Spleen (tissue), 13 donors: ENCODE measurements around the gene RRAS2. TPM values are rescaled to one million over a fixed set of nuclear protein-coding genes. Genes with fewer than 3 reads are reported as not detected.
"Not testable (repeated sequence)": the region's sequence is repeated elsewhere in the genome, so short reads cannot be mapped to it uniquely, and the experiment has no call there.

Experiments used
- DNase-seq: peaks from one replicate; pipeline ENCODE4 v3.0.0-alpha.2; 2020
- H3K27ac ChIP-seq, 8 donors: fragments of 200-600 bp; sonication (generic) in 7 of 8; 1 replicate in 4 of 8; 2 replicates in 4 of 8; pipeline versions ENCODE4 v1.5.0 to v1.8.0; 2016 to 2021; ENCODE audit warnings: inconsistent platforms in 4 of 8, mild to moderate bottlenecking in 4 of 8, moderate library complexity in 1 of 8
- H3K27me3 ChIP-seq, 7 donors: fragments of 200-600 bp; sonication (generic) in 6 of 7; replicated peaks in 1 of 7; 1 replicate in 4 of 7; 2 replicates in 3 of 7; pipeline versions ENCODE4 v1.5.0 to v1.8.0; 2016 to 2021; ENCODE audit warnings: inconsistent platforms in 3 of 7, mild to moderate bottlenecking in 1 of 7
- H3K36me3 ChIP-seq, 6 donors: fragments of 200-600 bp; sonication (generic) in 5 of 6; 1 replicate in 4 of 6; 2 replicates in 2 of 6; pipeline versions ENCODE4 v1.5.0 to v1.8.0; 2016 to 2021; ENCODE audit warnings: inconsistent platforms in 2 of 6
- H3K4me1 ChIP-seq, 6 donors: fragments of 200-600 bp; sonication (generic) in 5 of 6; 1 replicate in 3 of 6; 2 replicates in 3 of 6; pipeline versions ENCODE4 v1.5.0 to v1.8.0; 2016 to 2021; ENCODE audit warnings: inconsistent platforms in 3 of 6
- H3K4me3 ChIP-seq, 8 donors: fragments of 200-600 bp; sonication (generic) in 7 of 8; 1 replicate in 4 of 8; 2 replicates in 4 of 8; pipeline versions ENCODE4 v1.5.0 to v1.8.0; 2016 to 2021; ENCODE audit warnings: inconsistent platforms in 4 of 8, mild to moderate bottlenecking in 4 of 8, moderate library complexity in 2 of 8
- H3K9me3 ChIP-seq, 8 donors: fragments of 200-600 bp; sonication (generic) in 7 of 8; 1 replicate in 4 of 8; 2 replicates in 4 of 8; pipeline versions ENCODE4 v1.5.0 to v1.8.0; 2016 to 2021; ENCODE audit warnings: inconsistent platforms in 4 of 8
- POLR2A ChIP-seq, 3 donors: fragments of 450-650 bp; IDR thresholded peaks; one replicate each; pipeline ENCODE4 v1.5.1; 2017; ENCODE audit warnings: antibody characterized with exemption in 3 of 3, mild to moderate bottlenecking in 1 of 3
- POLR2AphosphoS5 ChIP-seq, 3 donors: sonication (generic); formaldehyde crosslinking; IDR thresholded peaks; one replicate each; pipeline ENCODE4 v1.5.1; 2017; ENCODE audit warnings: antibody characterized with exemption in 3 of 3
- WGBS, 5 donors: extraction: QIAGEN DNeasy Blood & Tissue Kit in 3 of 5; methylation state at CpG; one replicate each; pipeline versions ENCODE4 v1.1.5 to v1.1.7; 2013 to 2018; 5-methylcytosine and 5-hydroxymethylcytosine counted together
- intact Hi-C: fragments of 100-400 bp; cut with DNase I; formaldehyde crosslinking; loops from one replicate; pipeline ENCODE4 v1.15.0; 2023; ENCODE audit warnings: low total_unique reads
- long read RNA-seq, 2 donors: transcript quantifications; one replicate each; lab custom pipeline, GENCODE V29; 2026
- polyA plus RNA-seq, 3 donors: library from polyadenylated mRNA; stranded (reverse); fragments of 200-250 nt; gene quantifications; one replicate each; pipeline ENCODE4 v1.2.1, GENCODE V29; 2013
- total RNA-seq, 7 donors: library from RNA; depleted of rRNA in 3 of 7; stranded (reverse); fragments of >200 nt in 3 of 7; fragmentation: NEBNext Ultra II Directional in 4 of 7; extraction: Animal tissue kit (Norgen Biotek cat#: 25700) in 4 of 7; gene quantifications; one replicate each; pipeline versions ENCODE4 v1.1.0 to v1.2.1, GENCODE V29; 2016 to 2021
- TF ChIP-seq, protein P1 (sequence below), 11 experiments: fragments of 200-600 bp in 7 of 11; fragments of 450-650 bp in 4 of 11; sonication (generic) in 4 of 11; IDR thresholded peaks in 8 of 11; conservative IDR thresholded peaks in 3 of 11; 1 replicate in 7 of 11; 2 replicates in 4 of 11; pipeline versions ENCODE4 v1.4.0 to v1.8.0; 2016 to 2021; ENCODE audit warnings: antibody characterized with exemption in 11 of 11, inconsistent platforms in 4 of 11, mild to moderate bottlenecking in 1 of 11
- donor health status: healthy with polysubstance abuse.
- donor health status: DM: no; HTN: no; CAD: no; lungs with moderate emphysema.
- donor health status: DM: no; HTN: no; CAD: no.
- donor health status: Bipolar disorder and iron deficiency.
- donor health status: healthy.
- donor health status: DM: no; HTN: no; CAD: no.
- donor health status: DM: yes; HTN: yes; CAD: no.

The RRAS2 gene
- total RNA-seq, result 10 to 100 TPM; 28.8 to 45.8 (median 42.0) TPM
- polyA plus RNA-seq, result 10 to 100 TPM; 23.7 to 31.2 (median 27.9) TPM
- long read RNA-seq, donor 1, transcript RRAS2-201 (6 exons, 1,516 nt), result major isoform, 8 of 8 reads
- long read RNA-seq, donor 1, partial matches to known transcripts, result 0 of 8 reads
- long read RNA-seq, donor 1, other reads (novel, unspliced or antisense), result 0 of 8 reads
- long read RNA-seq, donor 2, transcript RRAS2-201 (6 exons, 1,516 nt), result major isoform, 6 of 6 reads
- long read RNA-seq, donor 2, partial matches to known transcripts, result 0 of 6 reads
- long read RNA-seq, donor 2, other reads (novel, unspliced or antisense), result 0 of 6 reads

DNA sequence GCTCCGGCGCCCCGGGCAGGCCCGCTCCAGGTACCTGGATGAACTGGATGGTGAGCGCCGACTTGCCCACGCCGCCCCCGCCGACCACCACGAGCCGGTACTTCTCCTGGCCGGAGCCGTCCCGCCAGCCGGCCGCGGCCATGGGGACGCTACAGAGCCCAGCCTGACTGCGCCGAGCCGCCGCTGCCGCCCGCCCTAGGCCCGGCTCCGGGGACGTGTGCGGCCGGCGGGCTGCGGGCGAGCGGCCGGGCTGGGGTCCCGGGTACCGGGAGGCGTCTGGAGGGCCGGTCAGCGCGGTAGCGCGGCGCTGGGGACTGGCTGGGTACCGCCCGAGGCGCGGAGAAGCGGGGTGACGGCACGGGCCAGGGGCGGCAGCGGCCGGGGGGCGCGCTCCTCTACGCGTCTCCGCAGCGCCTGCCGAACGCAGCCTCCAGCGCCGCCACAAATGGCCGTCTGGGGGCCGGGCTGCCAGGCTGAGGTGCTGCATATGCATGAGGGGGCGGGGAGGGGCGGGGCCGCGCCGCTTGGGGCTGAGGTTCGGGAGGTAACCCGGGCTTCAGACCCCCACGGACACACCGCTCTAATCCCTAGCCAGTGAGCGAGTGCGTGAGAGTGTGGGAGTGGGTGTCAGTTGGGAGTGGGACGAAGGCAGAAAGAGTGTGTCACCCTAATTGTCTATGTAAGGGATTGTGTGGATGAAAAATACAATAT lies at the start of gene RRAS2:
RRAS2 (minus strand) TSS at position 455 of the 711 bp plus-strand sequence; CDS start at position 142, 313 bp downstream.
- intact Hi-C loops, result no loop called here
- peak; percentile 94 for DNase-seq
- TF ChIP-seq POLR2AphosphoS5 (IDR thresholded peaks at IDR 0.05) (peak; percentile 95 to 96 (median 95)), POLR2A (IDR thresholded peaks at IDR 0.05) (peak in 1 of 3 donors; percentile 80)
- TF ChIP-seq, protein P1, sequence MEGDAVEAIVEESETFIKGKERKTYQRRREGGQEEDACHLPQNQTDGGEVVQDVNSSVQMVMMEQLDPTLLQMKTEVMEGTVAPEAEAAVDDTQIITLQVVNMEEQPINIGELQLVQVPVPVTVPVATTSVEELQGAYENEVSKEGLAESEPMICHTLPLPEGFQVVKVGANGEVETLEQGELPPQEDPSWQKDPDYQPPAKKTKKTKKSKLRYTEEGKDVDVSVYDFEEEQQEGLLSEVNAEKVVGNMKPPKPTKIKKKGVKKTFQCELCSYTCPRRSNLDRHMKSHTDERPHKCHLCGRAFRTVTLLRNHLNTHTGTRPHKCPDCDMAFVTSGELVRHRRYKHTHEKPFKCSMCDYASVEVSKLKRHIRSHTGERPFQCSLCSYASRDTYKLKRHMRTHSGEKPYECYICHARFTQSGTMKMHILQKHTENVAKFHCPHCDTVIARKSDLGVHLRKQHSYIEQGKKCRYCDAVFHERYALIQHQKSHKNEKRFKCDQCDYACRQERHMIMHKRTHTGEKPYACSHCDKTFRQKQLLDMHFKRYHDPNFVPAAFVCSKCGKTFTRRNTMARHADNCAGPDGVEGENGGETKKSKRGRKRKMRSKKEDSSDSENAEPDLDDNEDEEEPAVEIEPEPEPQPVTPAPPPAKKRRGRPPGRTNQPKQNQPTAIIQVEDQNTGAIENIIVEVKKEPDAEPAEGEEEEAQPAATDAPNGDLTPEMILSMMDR (IDR thresholded peaks at IDR 0.05 in 8 of 11, conservative IDR thresholded peaks at IDR 0.05 in 3 of 11), result peak in 5 of 11 experiments; percentile 9 to 26 (median 19)
- Histone ChIP-seq H3K27ac (peak within 1 kb of the TSS; percentile 68 to 93 (median 90)), H3K4me1 (peaks cover 7 to 54% (median 37%) of the 10 kb centered on the region in 6 donors), H3K36me3 (no peaks in the 10 kb centered on the region), H3K27me3 (peaks cover 0 to 24% (median 3%) of the 10 kb centered on the region in 7 donors), H3K4me3 (peak within 1 kb of the TSS; percentile 67 to 80 (median 74)), H3K9me3 (no peaks in the 10 kb centered on the region)
- WGBS, 5 donors, result 0 to 1% (median 1%) methylated on average over 42 to 78 of the region's 78 CpGs

GRCh38 chr11:14408612-14409011 lies 49.6 kb upstream of the RRAS2 start:
- H3K9me3 ChIP-seq, result no peaks in the 10 kb centered on the region
- no peaks in the 10 kb centered on the region for H3K36me3 ChIP-seq
- TF ChIP-seq, protein P1 (IDR thresholded peaks at IDR 0.05 in 8 of 11, conservative IDR thresholded peaks at IDR 0.05 in 3 of 11), result no peak
- TF ChIP-seq POLR2A (IDR thresholded peaks at IDR 0.05) (no peak), POLR2AphosphoS5 (IDR thresholded peaks at IDR 0.05) (no peak)
- H3K27ac ChIP-seq, result no peak overlapping the region
- intact Hi-C loops, result no loop called here
- 93 to 100% (median 94%) methylated on average over 2 of the region's 2 CpGs for WGBS, 5 donors
- no peak for DNase-seq
- H3K4me1 ChIP-seq, result peaks cover 0 to 16% (median 0%) of the 10 kb centered on the region in 6 donors
- no peaks in the 10 kb centered on the region for H3K27me3 ChIP-seq
- H3K4me3 ChIP-seq, result no peak overlapping the region

DNA sequence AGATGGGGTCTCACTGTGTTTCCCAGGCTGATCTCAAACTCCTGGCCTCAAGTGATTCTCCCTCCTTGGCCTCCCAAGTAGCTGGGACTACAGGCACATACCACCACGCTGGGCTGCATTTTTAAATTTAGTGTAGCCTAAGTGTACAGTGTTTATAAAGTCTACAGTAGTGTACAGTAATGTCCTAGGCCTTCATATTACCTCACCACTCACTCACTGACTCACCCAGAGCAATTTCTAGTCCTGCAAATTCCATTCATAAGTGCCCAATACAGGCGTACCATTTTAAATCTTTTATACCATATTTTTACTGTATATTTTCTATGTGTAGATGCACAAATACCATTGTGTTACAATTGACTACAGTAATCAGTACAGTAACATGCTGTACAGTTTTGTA lies 47.1 kb upstream of the RRAS2 start:
- H3K4me1 ChIP-seq, H3K9me3 ChIP-seq, DNase-seq, H3K4me3 ChIP-seq, H3K36me3 ChIP-seq, H3K27ac ChIP-seq, H3K27me3 ChIP-seq, intact Hi-C loops: not testable (repeated sequence)
- WGBS, 5 donors, result 93 to 100% (median 94%) methylated on average over 2 of the region's 2 CpGs

DNA sequence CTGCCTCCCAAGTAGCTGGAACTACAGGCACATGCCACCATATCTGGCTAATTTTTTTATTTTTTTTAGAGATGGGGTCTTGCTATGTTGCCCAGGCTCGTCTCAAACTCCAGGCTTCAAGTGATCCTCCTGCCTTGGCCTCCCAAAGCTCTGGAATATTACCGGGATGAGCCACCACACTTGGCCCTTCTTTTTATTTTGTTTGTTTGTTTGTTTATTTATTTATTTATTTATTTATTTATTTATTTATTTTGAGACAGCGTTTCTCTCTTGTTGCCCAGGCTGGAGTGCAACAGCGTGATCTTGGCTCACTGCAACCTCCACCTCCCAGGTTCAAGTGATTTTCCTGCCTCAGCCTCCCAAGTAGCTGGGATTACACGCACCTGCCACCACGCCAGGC lies 44.5 kb upstream of the RRAS2 start:
- H3K27me3 ChIP-seq, intact Hi-C loops, H3K4me1 ChIP-seq, DNase-seq, H3K36me3 ChIP-seq, H3K4me3 ChIP-seq, H3K27ac ChIP-seq, H3K9me3 ChIP-seq: not testable (repeated sequence)
- WGBS, 5 donors, result 95 to 97% (median 96%) methylated on average over 6 of the region's 6 CpGs

DNA sequence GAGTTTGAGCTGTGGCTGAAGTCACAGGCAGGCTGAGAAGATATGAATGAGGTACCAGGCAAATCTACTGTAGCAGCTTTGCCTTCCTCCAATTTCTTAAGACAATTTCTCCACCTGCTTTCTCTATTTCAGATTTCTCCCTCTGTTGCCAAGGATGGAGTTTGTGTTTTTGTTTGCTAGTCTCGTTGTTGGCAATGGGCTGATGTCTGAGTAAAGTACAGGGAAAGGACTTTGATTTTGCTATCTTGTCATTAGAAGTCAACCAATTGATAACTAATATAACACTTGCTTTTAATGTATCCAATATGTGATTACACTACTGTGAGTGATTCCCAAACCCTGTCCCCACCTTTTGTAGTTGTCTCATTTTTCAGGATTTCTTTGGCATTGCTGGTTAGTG lies 40.1 kb upstream of the RRAS2 start:
- H3K27ac ChIP-seq, result no peak overlapping the region
- H3K4me3 ChIP-seq, result no peak overlapping the region
- H3K9me3 ChIP-seq, result no peaks in the 10 kb centered on the region
- no peaks in the 10 kb centered on the region for H3K27me3 ChIP-seq
- intact Hi-C loops, result no loop called here
- H3K36me3 ChIP-seq, result no peaks in the 10 kb centered on the region
- TF ChIP-seq POLR2A (IDR thresholded peaks at IDR 0.05), result no peak
- TF ChIP-seq, protein P1 (IDR thresholded peaks at IDR 0.05 in 8 of 11, conservative IDR thresholded peaks at IDR 0.05 in 3 of 11), result no peak
- TF ChIP-seq POLR2AphosphoS5 (IDR thresholded peaks at IDR 0.05), result no peak
- no peaks in the 10 kb centered on the region for H3K4me1 ChIP-seq
- no peak for DNase-seq
- WGBS, 5 donors, result 76 to 95% (median 87%) methylated on average over 1 of the region's 1 CpG
